ENCODE measurements around the gene SLC27A6. TPM values are rescaled to one million over a fixed set of nuclear protein-coding genes. Genes with fewer than 3 reads are reported as not detected.

The SLC27A6 gene
- total and polyA plus RNA-seq, 10 of the 15 experiments (the other 5 are each of a cell fraction or from before 2014, with no cell fraction given), result not detected

- RAD21 ChIA-PET (ENCODE audit: unreplicated experiment), result no interaction called here
- in situ Hi-C loops (cut with MboI), result no loop called here
- DNase-seq (ENCODE audit: low read depth, low spot score), result no peak
Measured at GRCh38 chr5:129048509-129048908, 83.2 kb downstream of the SLC27A6 start.

More at GRCh38 chr5:129048509-129048908, 83.2 kb downstream of the SLC27A6 start:
- Histone ChIP-seq H3K36me3 (ENCODE audit: control insufficient read depth in 2 of 2, insufficient read depth in 2 of 2, low read length in 1 of 2) (no peaks in the 10 kb centered on the region), H3K27me3 (replicated peaks in 1 of 2; ENCODE audit: control insufficient read depth in 2 of 2, insufficient read depth in 2 of 2, low read length in 1 of 2) (no peaks in the 10 kb centered on the region), H3K4me1 (ENCODE audit: control insufficient read depth, insufficient read depth, low read length) (no peaks in the 10 kb centered on the region), H2AFZ (ENCODE audit: control insufficient read depth, low read depth, low read length) (no peak overlapping the region), H3K4me3 (no peak overlapping the region), H3K79me2 (ENCODE audit: control insufficient read depth, insufficient read depth, low read length) (no peaks in the 10 kb centered on the region), H3K9ac (ENCODE audit: control insufficient read depth, insufficient read depth, low read length) (no peak overlapping the region), H3K27ac (ENCODE audit: control insufficient read depth, insufficient read depth) (no peak overlapping the region), H3K9me3 (replicated peaks; ENCODE audit: control insufficient read depth, insufficient read depth, low read length) (no peaks in the 10 kb centered on the region), H4K20me1 (ENCODE audit: control insufficient read depth, insufficient read depth) (no peaks in the 10 kb centered on the region), H3K4me2 (ENCODE audit: control insufficient read depth, insufficient read depth) (no peak overlapping the region)
- ChIA-PET POLR2A (no interaction called here), SMC1A (ENCODE audit: uncharacterized antibody, unreplicated experiment) (no interaction called here), CTCF (no interaction called here)
- intact Hi-C loops (cut with micrococcal nuclease; ENCODE audit: unreplicated experiment), result no loop called here
- 43% methylated on average over 2 of the region's 2 CpGs for WGBS (ENCODE audit: insufficient coverage, insufficient replicate concordance, low lambda C conversion rate, missing lambda C conversion rate)
- no TSS peak for BruUV-seq (replicated peaks)
- FAIRE-seq, result no peak
- TF ChIP-seq CBFB (IDR thresholded peaks at IDR 0.05; ENCODE audit: low read depth) (no peak), SIX5 (IDR thresholded peaks at IDR 0.05; ENCODE audit: low read depth, low read length, severe bottlenecking) (no peak), ASH2L (IDR thresholded peaks at IDR 0.05; ENCODE audit: borderline replicate concordance, low read depth) (no peak), CHD4 (IDR thresholded peaks at IDR 0.05) (no peak), YY1 (IDR thresholded peaks at IDR 0.05; ENCODE audit: low read depth, low read length) (no peak), ATF2 (IDR thresholded peaks at IDR 0.05; ENCODE audit: low read length) (no peak), POLR2AphosphoS2 (IDR thresholded peaks at IDR 0.05; ENCODE audit: low read depth, low read length) (no peak), KLF5 (IDR thresholded peaks at IDR 0.05; ENCODE audit: partially characterized antibody) (no peak), STAT3 (IDR thresholded peaks at IDR 0.05; ENCODE audit: low read depth, low read length) (no peak), CBX5 (IDR thresholded peaks at IDR 0.05; ENCODE audit: low read depth) (no peak)
- ATAC-seq, result no peak
